ENCODE data around the gene PARP12.

Gene PARP12

GRCh38 chr7:140084142-140084655 is 21.4 kb upstream of the PARP12 start:
- Mint-ChIP-seq H3K9me3 (no peaks in the 10 kb centered on the region), H3K4me3 (no peak overlapping the region), H3K27me3 (ENCODE audit: low read depth) (peaks cover 6% of the 10 kb centered on the region), H3K4me1 (no peaks in the 10 kb centered on the region), H3K27ac (no peak overlapping the region), H3K36me3 (ENCODE audit: low read depth) (no peaks in the 10 kb centered on the region)
- no peak for TF ChIP-seq CTCF (IDR thresholded peaks at IDR 0.05; ENCODE audit: unreplicated experiment in 3 of 3)

GRCh38 chr7:140082770-140083169 is 20.0 kb upstream of the PARP12 start:
- H3K4me1 Mint-ChIP-seq, result no peaks in the 10 kb centered on the region

GRCh38 chr7:140081774-140082425 is 19.1 kb upstream of the PARP12 start:
- Mint-ChIP-seq H3K4me1 (no peaks in the 10 kb centered on the region), H3K27me3 (ENCODE audit: low read depth) (peaks cover 6% of the 10 kb centered on the region), H3K4me3 (no peak overlapping the region), H3K36me3 (ENCODE audit: low read depth) (no peaks in the 10 kb centered on the region), H3K27ac (no peak overlapping the region), H3K9me3 (no peaks in the 10 kb centered on the region)
- TF ChIP-seq CTCF (IDR thresholded peaks at IDR 0.05; ENCODE audit: unreplicated experiment in 3 of 3), result no peak

More at GRCh38 chr7:140082770-140083169, 20.0 kb upstream of the PARP12 start:
- Mint-ChIP-seq H3K9me3 (no peaks in the 10 kb centered on the region), H3K27ac (no peak overlapping the region), H3K36me3 (ENCODE audit: low read depth) (no peaks in the 10 kb centered on the region), H3K4me3 (no peak overlapping the region), H3K27me3 (ENCODE audit: low read depth) (peaks cover 6% of the 10 kb centered on the region)
- TF ChIP-seq CTCF (IDR thresholded peaks at IDR 0.05; ENCODE audit: unreplicated experiment in 3 of 3), result no peak

- no peak overlapping the region for H3K4me3 Mint-ChIP-seq
- H3K9me3 Mint-ChIP-seq, result no peaks in the 10 kb centered on the region
- peaks cover 10% of the 10 kb centered on the region for H3K27me3 Mint-ChIP-seq (ENCODE audit: low read depth)
- TF ChIP-seq CTCF (IDR thresholded peaks at IDR 0.05; ENCODE audit: unreplicated experiment in 3 of 3), result no peak
- no peaks in the 10 kb centered on the region for H3K4me1 Mint-ChIP-seq
- H3K27ac Mint-ChIP-seq, result no peak overlapping the region
- no peaks in the 10 kb centered on the region for H3K36me3 Mint-ChIP-seq (ENCODE audit: low read depth)
These were observed 18.2 kb upstream of the PARP12 start for GRCh38 chr7:140080919-140081318.

GRCh38 chr7:140079121-140079536 is 16.4 kb upstream of the PARP12 start:
- peaks cover 4% of the 10 kb centered on the region for H3K9me3 Mint-ChIP-seq
- no peaks in the 10 kb centered on the region for H3K4me1 Mint-ChIP-seq
- H3K27me3 Mint-ChIP-seq (ENCODE audit: low read depth), result peaks cover 10% of the 10 kb centered on the region
- no peak overlapping the region for H3K27ac Mint-ChIP-seq
- peak in 1 of 3 experiments; percentile 20 for TF ChIP-seq CTCF (IDR thresholded peaks at IDR 0.05; ENCODE audit: unreplicated experiment in 3 of 3)
- no peaks in the 10 kb centered on the region for H3K36me3 Mint-ChIP-seq (ENCODE audit: low read depth)
- no peak overlapping the region for H3K4me3 Mint-ChIP-seq

- no peaks in the 10 kb centered on the region for H3K4me1 Mint-ChIP-seq
- no peak for TF ChIP-seq CTCF (IDR thresholded peaks at IDR 0.05; ENCODE audit: unreplicated experiment in 3 of 3)
- peaks cover 10% of the 10 kb centered on the region for H3K27me3 Mint-ChIP-seq (ENCODE audit: low read depth)
- no peak overlapping the region for H3K4me3 Mint-ChIP-seq
- H3K9me3 Mint-ChIP-seq, result peaks cover 4% of the 10 kb centered on the region
- H3K27ac Mint-ChIP-seq, result no peak overlapping the region
- H3K36me3 Mint-ChIP-seq (ENCODE audit: low read depth), result no peaks in the 10 kb centered on the region
These were observed 15.6 kb upstream of the PARP12 start for GRCh38 chr7:140078392-140078791.
